Activated CD8-positive, alpha-beta T cell treated with anti-CD3 and anti-CD28 coated beads, Interleukin-2, amount 10 ng/mL, durations not matched to agents 7 days and 5 days (primary cell): ENCODE results near the gene RNF26. TPM values are rescaled to one million over a fixed set of nuclear protein-coding genes. Genes with fewer than 3 reads are reported as not detected.

Source experiments
- ATAC-seq: fragments of 150-1000 bp; cut with Tn5 transposase; one replicate; pipeline ENCODE4 v1.10.0; 2021; ENCODE audit warnings: moderate library complexity
- CTCF ChIA-PET: fragments of 350-600 bp; sonication (Branson Sonifier 250); formaldehyde crosslinking; loops from one replicate; lab custom pipeline; 2021; ENCODE audit warnings: antibody characterized with exemption; lab: Charles Lee
- POLR2A ChIA-PET: fragments of 350-600 bp; sonication (Branson Sonifier 250); formaldehyde crosslinking; loops from one replicate; lab custom pipeline; 2021; ENCODE audit warnings: antibody characterized with exemption; lab: Charles Lee
- DNase-seq: peaks from one replicate; pipeline ENCODE4 v3.0.0-alpha.2; 2020
- H3K27ac Mint-ChIP-seq: one replicate; pipeline ENCODE4 v1.8.0; 2021; ENCODE audit warnings: mild to moderate bottlenecking, mixed read lengths
- H3K27me3 Mint-ChIP-seq: one replicate; pipeline ENCODE4 v1.8.0; 2021; ENCODE audit warnings: low read depth, mixed read lengths
- H3K36me3 Mint-ChIP-seq: one replicate; pipeline ENCODE4 v1.8.0; 2021; ENCODE audit warnings: low read depth, mixed read lengths
- H3K4me1 Mint-ChIP-seq: one replicate; pipeline ENCODE4 v1.8.0; 2021; ENCODE audit warnings: low read depth, mixed read lengths
- H3K4me3 Mint-ChIP-seq: one replicate; pipeline ENCODE4 v1.8.0; 2021; ENCODE audit warnings: mild to moderate bottlenecking, mixed read lengths
- H3K9me3 Mint-ChIP-seq: one replicate; pipeline ENCODE4 v1.8.0; 2022; ENCODE audit warnings: mixed read lengths; ENCODE audit not compliant: insufficient read depth
- total RNA-seq, 2 experiments: library from RNA; stranded (reverse); gene quantifications; one replicate each; pipeline ENCODE4 v1.2.3, GENCODE V29; 2021

RNF26 gene
- total RNA-seq, 2 experiments from 2014 or later: 40.5 to 41.8 TPM

DNA sequence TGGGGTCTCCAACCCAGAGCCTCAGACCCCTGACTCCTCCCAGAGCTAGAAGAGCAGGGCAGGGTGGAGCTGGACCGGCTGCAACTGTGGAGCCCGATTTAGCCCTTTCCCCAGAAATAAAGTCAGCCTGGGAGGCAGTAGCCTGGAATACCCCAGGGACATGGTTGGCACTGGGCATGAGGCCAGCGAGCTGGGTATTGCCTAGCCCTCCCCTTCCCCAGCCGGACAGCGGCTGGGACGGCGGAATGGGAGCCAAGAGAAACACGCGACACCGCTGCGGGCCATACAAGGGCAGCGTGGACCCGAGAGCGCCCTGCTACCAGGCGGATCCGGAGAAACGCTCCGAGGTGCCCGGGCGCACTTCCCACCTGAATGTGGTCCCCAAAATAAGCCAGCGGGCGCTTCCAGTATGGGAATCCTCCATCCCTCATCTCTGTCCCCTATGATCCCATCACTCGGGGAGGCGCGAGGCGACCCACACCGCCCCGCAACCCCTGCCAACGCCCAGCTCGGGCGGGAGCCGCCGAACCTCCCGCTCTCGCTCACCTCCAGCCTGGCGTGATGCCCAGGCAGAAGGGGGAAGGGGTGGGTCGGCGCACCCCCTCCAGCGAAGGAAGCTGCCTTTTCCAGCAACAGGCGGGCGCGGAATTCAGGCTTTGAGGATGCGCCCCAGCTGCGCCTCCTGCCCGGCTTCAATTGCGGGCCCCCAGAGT is 18.2 kb upstream of the RNF26 start:
- Mint-ChIP-seq H3K36me3 (no peaks in the 10 kb centered on the region), H3K9me3 (no peaks in the 10 kb centered on the region), H3K4me3 (peak overlapping the region; percentile 50), H3K27me3 (peaks cover 19% of the 10 kb centered on the region), H3K4me1 (peaks cover 34% of the 10 kb centered on the region), H3K27ac (no peak overlapping the region)
- ChIA-PET CTCF (interaction anchor here (1.2 to 2.4 kb wide), 6 partner anchors 7 to 24 kb away, joined by 3 to 11 read pairs (median 5); no protein-coding TSS in a partner anchor), POLR2A (interaction anchor here (0.6 to 1.5 kb wide), 2 partner anchors 110 to 858 kb away, joined by 3 to 5 read pairs; partner anchors contain the start of gene CBL)
- ATAC-seq (no peak), DNase-seq (no peak)

DNA sequence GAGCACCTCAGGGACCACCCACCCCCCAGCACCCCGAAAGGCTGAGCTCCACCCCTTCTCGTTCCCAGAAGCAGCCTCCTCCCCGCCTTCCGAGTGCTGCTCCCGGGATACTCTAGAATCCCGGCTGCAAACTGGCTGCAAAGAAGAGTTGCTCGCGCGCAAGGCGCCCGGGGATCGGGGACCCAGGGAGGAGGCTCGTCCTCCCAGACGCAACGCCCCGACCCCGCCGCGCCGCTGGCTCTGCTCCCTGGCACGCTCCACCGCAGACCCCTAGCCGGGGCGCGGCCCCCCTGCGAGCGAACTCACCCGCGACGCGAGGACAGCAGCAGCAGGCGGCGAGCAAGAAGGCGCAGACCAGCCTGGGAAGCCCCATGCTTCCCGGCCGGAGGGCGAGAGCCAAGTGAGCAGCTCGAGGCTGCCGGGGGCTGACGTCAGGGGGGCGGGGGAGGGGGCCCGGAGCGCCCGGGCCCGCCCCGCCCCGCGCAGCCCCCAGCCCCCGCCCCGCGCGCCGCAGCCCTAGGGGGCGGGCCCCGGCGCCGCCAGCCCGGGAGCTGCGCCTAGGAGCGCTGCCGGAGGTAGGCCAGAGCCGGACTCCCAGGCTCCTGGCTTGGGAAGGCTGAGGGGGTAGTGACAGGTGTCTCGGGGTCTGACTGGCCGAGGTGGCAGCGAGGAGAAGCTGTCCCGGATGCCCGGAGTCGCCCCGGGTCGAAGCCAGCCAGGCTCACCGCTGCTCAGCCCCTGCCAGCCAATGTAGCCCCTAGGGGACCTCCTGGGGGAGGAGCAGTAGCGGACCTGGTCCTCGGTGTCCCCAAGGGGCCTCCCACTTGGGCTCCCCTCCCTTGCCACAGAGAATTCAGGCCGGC is 17.4 kb upstream of the RNF26 start, which contains the start of gene MCAM:
TSS of gene MCAM (minus strand) at position 402 of the 863 bp plus-strand sequence. CDS start at position 373, 29 bp downstream.
- Mint-ChIP-seq H3K9me3 (no peaks in the 10 kb centered on the region), H3K4me1 (peaks cover 42% of the 10 kb centered on the region), H3K36me3 (no peaks in the 10 kb centered on the region), H3K27ac (no peak within 1 kb of the TSS), H3K4me3 (peak within 1 kb of the TSS; percentile 50), H3K27me3 (peaks cover 19% of the 10 kb centered on the region)
- POLR2A ChIA-PET: no interaction called here
- CTCF ChIA-PET: interaction anchor here (1.0 to 1.6 kb wide), 3 partner anchors 10 to 111 kb away, joined by 3 to 6 read pairs (median 3); partner anchors contain the start of gene CBL
- no peak for ATAC-seq
- no peak for DNase-seq

DNA sequence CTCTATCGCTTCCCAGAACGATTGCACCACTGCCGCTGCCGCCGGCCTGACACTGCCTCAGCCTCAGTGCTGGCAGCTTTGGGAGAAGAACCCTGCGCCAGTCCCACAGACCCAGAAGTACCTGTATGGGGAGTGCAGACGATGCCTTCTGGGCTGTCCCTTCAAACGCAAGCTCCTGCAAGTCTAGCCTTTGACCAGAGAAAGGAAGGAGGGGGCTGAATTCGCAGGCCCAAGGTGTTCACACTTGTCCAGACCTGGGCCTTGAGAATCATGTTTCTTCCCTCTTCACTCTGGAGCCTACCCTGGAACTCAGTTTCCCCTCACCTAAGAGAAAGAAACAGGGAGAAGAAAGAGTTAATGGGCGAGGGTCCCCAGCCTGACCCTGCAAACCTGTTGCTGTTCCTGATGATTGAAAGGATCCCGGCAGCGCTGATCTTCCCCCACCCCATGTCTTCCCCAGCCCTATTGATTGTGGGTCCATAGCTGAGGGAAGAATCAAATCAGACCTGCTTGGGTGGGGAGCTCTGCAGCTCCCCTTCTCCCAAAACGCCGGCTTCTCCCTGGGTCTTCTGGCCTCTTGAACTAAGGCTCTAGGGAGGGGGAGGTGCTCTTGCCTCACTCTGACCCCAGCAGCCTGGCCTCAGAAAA is 16.6 kb upstream of the RNF26 start:
- no peak for ATAC-seq
- ChIA-PET CTCF (interaction anchor here (0.8 to 1.6 kb wide), 3 partner anchors 21 to 121 kb away, joined by 3 to 6 read pairs (median 3); partner anchors contain the start of gene CBL), POLR2A (no interaction called here)
- no peak for DNase-seq
- Mint-ChIP-seq H3K27me3 (peaks cover 19% of the 10 kb centered on the region), H3K27ac (no peak overlapping the region), H3K4me1 (peaks cover 46% of the 10 kb centered on the region), H3K36me3 (no peaks in the 10 kb centered on the region), H3K9me3 (no peaks in the 10 kb centered on the region), H3K4me3 (no peak overlapping the region)

DNA sequence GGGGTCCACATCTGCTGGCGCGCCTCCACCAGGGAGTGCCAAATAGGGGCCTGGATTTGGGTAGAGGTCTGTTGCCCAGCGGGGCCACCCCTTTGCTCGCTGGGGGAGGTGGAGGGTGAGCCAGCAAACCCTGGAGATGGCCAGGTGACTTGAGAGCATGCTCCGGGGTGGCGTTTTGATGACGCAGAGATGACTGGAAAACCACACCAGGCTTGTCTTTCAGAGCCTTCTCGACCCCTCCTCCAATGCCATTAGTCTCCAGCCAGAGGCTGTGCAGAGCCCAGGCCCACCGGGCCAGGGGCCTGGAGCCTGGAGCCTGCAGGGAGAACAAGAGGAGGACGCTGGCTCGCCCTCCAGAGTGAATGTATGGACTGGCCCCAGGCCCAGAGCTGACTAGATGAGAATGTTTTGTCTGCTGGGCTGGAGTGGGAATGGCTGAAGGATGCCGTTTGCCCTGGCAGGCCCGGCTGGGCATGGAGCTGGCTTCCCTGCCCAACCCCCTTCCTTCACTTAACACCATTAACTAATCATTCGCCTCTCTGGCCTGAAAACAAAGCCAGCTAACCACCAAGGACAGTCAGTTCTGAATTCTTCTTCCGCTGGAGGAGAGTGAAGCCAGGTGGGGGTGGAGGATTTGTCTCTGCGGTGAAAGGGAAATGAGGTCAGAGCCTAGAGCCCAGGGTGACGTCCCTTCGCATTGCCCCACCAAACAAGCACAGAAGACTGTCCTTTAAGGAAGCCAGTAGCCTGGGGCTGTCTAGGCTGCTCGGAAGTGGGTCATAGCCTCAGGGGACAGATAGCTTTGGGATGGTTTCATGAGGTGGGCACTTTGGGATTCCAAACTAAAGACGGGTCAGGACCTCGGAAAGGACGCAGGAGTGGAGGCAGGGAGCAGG is 15.8 kb upstream of the RNF26 start:
- ChIA-PET POLR2A (interaction anchor here (1.0 kb wide), 1 partner anchor 13 kb away, joined by 3 read pairs; no protein-coding TSS in a partner anchor), CTCF (interaction anchor here (0.8 to 2.0 kb wide), 4 partner anchors 19 to 122 kb away, joined by 3 to 7 read pairs (median 4); partner anchors contain the start of gene CBL)
- DNase-seq (peak; percentile 59), ATAC-seq (no peak)
- H3K4me3 Mint-ChIP-seq: peak overlapping the region; percentile 17
- H3K27ac Mint-ChIP-seq: peak overlapping the region; percentile 73
- H3K36me3 Mint-ChIP-seq: no peaks in the 10 kb centered on the region
- H3K4me1 Mint-ChIP-seq: peaks cover 47% of the 10 kb centered on the region
- peaks cover 19% of the 10 kb centered on the region for H3K27me3 Mint-ChIP-seq
- no peaks in the 10 kb centered on the region for H3K9me3 Mint-ChIP-seq

DNA sequence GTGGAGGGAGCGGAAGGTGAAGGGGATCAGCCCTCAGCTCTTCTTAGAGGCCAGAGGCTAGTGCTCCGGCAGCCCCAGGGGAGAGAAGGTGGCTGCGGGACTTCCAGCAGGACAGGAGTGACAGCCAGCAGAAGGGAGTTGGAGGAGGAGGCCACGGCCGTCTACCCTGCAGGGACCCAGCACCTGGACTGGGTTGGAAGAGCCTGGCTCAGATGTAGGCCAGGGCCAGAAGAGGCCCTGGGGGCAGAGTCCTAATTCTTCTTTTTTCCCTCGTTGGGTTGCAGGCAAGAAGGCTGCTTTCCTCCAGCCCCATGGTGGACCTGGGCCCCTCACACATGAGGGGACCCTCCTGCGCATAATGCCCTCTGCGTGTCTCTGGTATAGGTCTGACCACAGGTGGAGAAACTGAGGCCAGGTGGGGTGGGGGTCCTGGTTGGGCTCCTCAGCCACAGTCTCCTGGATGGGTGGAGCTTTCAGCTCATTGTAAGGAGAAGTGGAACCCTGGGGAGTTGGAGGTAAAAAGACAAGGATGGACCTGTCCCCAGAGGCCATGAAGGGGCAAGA is 15.1 kb upstream of the RNF26 start:
- no peak for DNase-seq
- ATAC-seq: no peak
- H3K9me3 Mint-ChIP-seq: no peaks in the 10 kb centered on the region
- H3K27me3 Mint-ChIP-seq: peaks cover 19% of the 10 kb centered on the region
- no peaks in the 10 kb centered on the region for H3K36me3 Mint-ChIP-seq
- ChIA-PET POLR2A (interaction anchor here (0.6 to 1.0 kb wide), 2 partner anchors 13 to 15 kb away, joined by 3 to 4 read pairs; no protein-coding TSS in a partner anchor), CTCF (interaction anchor here (1.1 to 2.0 kb wide), 3 partner anchors 19 to 56 kb away, joined by 3 to 7 read pairs (median 5); no protein-coding TSS in a partner anchor)
- H3K4me3 Mint-ChIP-seq: peak overlapping the region; percentile 17
- peaks cover 51% of the 10 kb centered on the region for H3K4me1 Mint-ChIP-seq
- H3K27ac Mint-ChIP-seq: peak overlapping the region; percentile 81

DNA sequence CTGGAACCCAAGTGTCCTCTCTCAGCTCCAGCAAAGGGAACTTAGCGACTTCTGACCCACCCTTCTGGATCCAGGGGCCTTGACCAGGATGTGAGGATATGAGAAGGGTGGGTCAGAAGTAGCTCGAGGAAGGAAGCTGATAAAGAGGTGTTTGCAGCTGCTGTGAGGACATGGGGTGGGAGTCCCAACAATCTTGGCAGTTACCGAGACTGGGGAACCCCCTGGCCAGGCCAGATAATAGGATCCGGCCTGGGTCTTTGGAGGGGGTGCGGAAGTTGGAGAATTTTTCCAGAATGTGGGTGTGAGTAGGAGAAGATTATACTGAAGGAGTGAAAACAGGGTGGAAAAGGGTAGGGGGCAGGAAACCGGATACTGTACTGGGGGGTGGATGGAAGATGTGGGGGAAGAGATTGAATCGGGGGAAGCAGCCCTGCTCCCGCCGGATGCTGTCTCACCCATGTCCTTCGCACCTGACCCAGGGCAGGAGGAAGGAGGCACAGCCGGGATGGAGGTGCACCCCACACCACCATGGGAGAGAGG is 14.6 kb upstream of the RNF26 start:
- Mint-ChIP-seq H3K4me3 (peak overlapping the region; percentile 51), H3K4me1 (peaks cover 48% of the 10 kb centered on the region), H3K9me3 (no peaks in the 10 kb centered on the region), H3K36me3 (no peaks in the 10 kb centered on the region), H3K27me3 (peaks cover 19% of the 10 kb centered on the region), H3K27ac (peak overlapping the region; percentile 81)
- no peak for ATAC-seq
- CTCF ChIA-PET: interaction anchor here (1.1 to 2.0 kb wide), 3 partner anchors 18 to 57 kb away, joined by 3 to 7 read pairs (median 5); no protein-coding TSS in a partner anchor
- DNase-seq: no peak
- POLR2A ChIA-PET: interaction anchor here (0.6 to 1.0 kb wide), 2 partner anchors 14 to 16 kb away, joined by 3 to 4 read pairs; no protein-coding TSS in a partner anchor

DNA sequence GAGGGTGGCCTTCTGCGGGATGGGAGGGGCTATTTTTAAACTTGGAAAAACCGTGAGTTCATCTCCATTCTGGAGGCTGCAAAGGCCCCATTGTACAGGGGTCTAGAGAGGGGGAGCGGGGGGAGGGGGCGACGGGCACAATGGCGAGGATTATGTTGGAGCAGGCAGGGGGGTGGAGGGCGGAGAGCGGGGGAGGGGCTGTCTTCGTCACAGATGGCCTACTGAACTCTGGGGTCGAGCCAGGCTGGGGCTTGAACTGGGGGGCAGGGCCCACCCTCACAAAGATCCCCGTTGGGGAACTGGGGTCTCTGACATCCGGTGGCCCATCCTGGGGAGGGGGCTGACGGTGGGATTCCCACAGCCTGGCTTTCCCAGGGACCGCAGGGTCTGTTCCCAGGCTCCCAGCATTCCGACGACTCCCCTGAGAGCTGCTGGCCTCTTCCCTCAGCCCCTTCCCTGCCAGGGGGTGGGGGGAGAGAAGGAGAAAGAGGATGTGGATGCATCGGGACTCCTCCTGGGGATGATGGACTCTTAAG is 14.0 kb upstream of the RNF26 start:
- no peak overlapping the region for H3K27ac Mint-ChIP-seq
- H3K4me3 Mint-ChIP-seq: no peak overlapping the region
- POLR2A ChIA-PET: interaction anchor here (0.6 to 4.5 kb wide), 15 partner anchors 12 to 252 kb away, joined by 3 to 20 read pairs (median 4); partner anchors contain the start of genes RNF26 and VPS11
- CTCF ChIA-PET: interaction anchor here (0.7 to 4.6 kb wide), 16 partner anchors 9 to 911 kb away, joined by 3 to 96 read pairs (median 5); partner anchors contain the start of genes C1QTNF5, CBL, HINFP and NLRX1
- no peak for ATAC-seq
- peaks cover 19% of the 10 kb centered on the region for H3K27me3 Mint-ChIP-seq
- peaks cover 43% of the 10 kb centered on the region for H3K4me1 Mint-ChIP-seq
- no peaks in the 10 kb centered on the region for H3K36me3 Mint-ChIP-seq
- no peak for DNase-seq
- no peaks in the 10 kb centered on the region for H3K9me3 Mint-ChIP-seq

DNA sequence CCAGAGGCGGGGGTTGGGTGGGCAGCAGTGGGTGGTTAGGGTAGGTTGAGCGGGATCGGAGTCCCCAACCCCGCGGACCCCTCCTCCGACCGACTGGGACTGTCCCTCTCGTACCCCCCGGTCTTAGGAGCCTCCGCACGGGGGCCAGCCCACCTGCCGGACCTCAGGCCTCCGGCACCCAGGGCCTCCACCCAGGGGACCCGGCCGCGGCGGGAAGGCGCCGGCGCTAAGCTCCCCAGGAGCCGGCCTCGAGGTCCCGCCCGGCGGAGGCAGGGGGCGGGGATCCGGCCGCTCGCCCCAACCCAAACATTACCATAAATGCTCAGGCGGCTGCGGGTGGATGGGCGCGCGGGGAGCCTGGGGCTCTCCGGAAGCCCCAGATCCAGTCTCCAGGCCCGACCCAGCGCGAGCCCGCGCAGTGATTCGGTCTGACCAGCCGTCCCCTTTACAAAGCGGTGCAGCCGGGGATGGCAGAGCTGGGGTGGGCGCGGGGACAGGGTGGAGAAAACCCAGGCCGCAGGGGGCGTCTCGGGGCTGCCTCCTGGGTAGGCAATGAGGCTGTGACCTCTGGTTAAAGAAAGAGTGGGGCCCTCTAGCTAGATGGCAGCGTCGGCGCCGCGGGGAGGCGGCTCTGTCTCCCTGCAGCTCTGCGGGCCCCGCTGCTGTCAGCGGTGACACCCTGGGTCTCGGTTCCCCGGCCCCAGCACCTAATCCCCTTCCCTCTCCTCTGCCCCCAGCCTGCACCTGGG is 13.4 kb upstream of the RNF26 start:
- Mint-ChIP-seq H3K36me3 (no peaks in the 10 kb centered on the region), H3K4me3 (peak overlapping the region; percentile 74), H3K9me3 (no peaks in the 10 kb centered on the region), H3K4me1 (peaks cover 36% of the 10 kb centered on the region), H3K27ac (peak overlapping the region; percentile 90), H3K27me3 (peaks cover 15% of the 10 kb centered on the region)
- ATAC-seq (peak; percentile 80), DNase-seq (peak; percentile 79)
- ChIA-PET POLR2A (interaction anchor here (0.6 to 4.5 kb wide), 16 partner anchors 8 to 253 kb away, joined by 3 to 20 read pairs (median 4); partner anchors contain the start of genes RNF26 and VPS11), CTCF (interaction anchor here (0.6 to 4.6 kb wide), 31 partner anchors 8 to 911 kb away, joined by 3 to 96 read pairs (median 5); partner anchors contain the start of genes C1QTNF5, CBL, HINFP and NLRX1)

DNA sequence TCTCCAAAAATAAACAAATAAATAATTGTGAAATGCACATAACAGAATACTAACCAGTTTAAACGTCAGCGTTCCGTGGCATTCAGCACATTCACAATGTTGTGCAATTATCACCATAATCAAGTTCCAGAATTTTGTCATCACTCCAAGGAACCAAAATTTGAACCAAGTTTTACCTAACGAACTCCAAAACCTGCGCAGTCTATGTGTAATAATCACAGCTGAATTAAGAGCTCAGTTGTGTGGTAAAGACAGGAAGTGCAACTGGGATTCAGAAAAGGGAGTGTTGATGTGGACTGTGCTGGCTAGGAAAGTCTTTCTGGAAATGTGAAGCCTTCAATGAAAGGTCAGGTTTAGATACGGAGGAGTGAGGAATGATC is 12.0 kb upstream of the RNF26 start:
- Mint-ChIP-seq H3K4me1 (peaks cover 32% of the 10 kb centered on the region), H3K9me3 (no peaks in the 10 kb centered on the region), H3K36me3 (no peaks in the 10 kb centered on the region), H3K27ac (no peak overlapping the region), H3K4me3 (no peak overlapping the region), H3K27me3 (peaks cover 13% of the 10 kb centered on the region)
- POLR2A ChIA-PET: interaction anchor here (0.6 to 4.5 kb wide), 5 partner anchors 12 to 227 kb away, joined by 4 to 20 read pairs (median 10); partner anchors contain the start of genes CBL and RNF26
- DNase-seq (no peak), ATAC-seq (no peak)
- CTCF ChIA-PET: interaction anchor here (0.8 to 4.6 kb wide), 32 partner anchors 8 to 257 kb away, joined by 3 to 96 read pairs (median 6); partner anchors contain the start of genes C1QTNF5, C2CD2L, CBL and NLRX1
